ENCODE data around the gene GABBR2.

The GABBR2 gene

GRCh38 chr9:98247831-98248657 lies 460.7 kb downstream of the GABBR2 start:
- DNase-seq = no peak

GRCh38 chr9:98242426-98242825 lies 466.3 kb downstream of the GABBR2 start:
- DNase-seq = no peak

GRCh38 chr9:98241357-98242300 lies 467.1 kb downstream of the GABBR2 start:
- no peak for DNase-seq

GRCh38 chr9:98240475-98240874 lies 468.3 kb downstream of the GABBR2 start:
- DNase-seq = no peak
